OCI-LY7 (cell line): ENCODE results near the gene GALNT1.

Experiments
- CTCF ChIP-seq: fragments of 200-600 bp; sonication (generic); conservative IDR thresholded peaks from 2 replicates; pipeline ENCODE4 v1.5.1; 2014; ENCODE audit warnings: mild to moderate bottlenecking, antibody characterized with exemption, low read length, moderate library complexity, mixed read lengths
- EZH2phosphoT487 ChIP-seq: fragments of 200-600 bp; sonication (generic); IDR thresholded peaks from 2 replicates; pipeline ENCODE4 v1.6.1; 2018; ENCODE audit warnings: low read depth, borderline replicate concordance, mild to moderate bottlenecking, mixed run types, antibody characterized with exemption, low read length, moderate library complexity, mixed read lengths

- TF ChIP-seq CTCF (no peak), EZH2phosphoT487 (no peak)
Measured at GRCh38 chr18:35714539-35714938, 133.0 kb downstream of the GALNT1 start.
